ENCODE measurements around the gene HEPHL1. TPM values are rescaled to one million over a fixed set of nuclear protein-coding genes. Genes with fewer than 3 reads are reported as not detected.

HEPHL1 gene
- total RNA-seq, 3 donors from 2014 or later (not counting 1 experiment from before 2014, with no cell fraction given): not detected

DNA sequence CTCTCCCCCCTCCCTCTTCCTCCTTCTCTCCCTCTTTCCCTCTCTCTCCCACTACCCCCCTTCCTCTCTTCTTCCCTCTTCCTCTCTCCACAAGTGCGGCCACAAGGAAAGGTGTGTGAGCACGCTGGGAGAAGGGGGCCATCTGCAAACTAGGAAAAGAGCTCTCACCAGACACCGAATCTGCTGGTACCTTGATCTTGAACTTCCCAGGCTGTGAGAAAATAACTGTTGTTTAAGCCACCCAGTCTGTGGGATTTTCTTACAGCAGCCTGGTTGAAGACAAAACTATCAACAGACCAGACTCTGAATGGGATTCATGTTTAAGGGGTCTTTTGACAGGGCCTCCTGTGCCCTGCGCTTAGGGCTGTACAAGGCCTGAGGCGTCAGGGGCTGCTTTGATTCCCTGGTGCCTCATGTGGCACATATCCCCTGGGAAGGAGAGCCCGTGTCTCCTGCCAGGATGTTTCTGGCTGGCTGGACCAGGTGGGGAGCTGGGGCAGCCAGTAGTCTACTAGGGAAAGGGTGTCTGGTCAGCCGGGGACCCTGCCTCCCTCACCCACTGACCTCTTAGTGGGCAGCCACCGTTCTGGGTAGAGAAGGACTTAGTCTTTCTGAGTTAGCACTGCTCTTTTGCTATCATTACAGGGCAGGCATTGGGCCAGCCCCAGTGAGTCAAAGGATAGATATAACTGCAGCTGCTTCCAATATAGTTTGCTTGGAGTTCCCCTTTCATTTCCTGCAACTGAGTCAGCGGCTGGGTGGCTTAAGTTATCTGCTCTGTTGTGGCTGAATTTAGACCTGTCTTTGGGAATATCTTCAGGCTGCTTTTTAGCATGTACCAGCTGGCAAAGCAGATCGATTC lies 113.7 kb downstream of the HEPHL1 start:
- intact Hi-C loops (cut with micrococcal nuclease): no loop called here
- peaks cover 49 to 51% of the 10 kb centered on the region in 2 donors for H3K4me1 Mint-ChIP-seq
- WGBS (ENCODE audit: insufficient coverage): 76% methylated on average over 10 of the region's 10 CpGs
- H3K9me3 Mint-ChIP-seq: peaks cover 2% of the 10 kb centered on the region in 2 donors
- H3K27ac ChIP-seq (ENCODE audit: low read length): no peak overlapping the region
- peak in 1 of 2 donors; percentile 12 for DNase-seq
- peaks cover 4% of the 10 kb centered on the region for H3K9me3 ChIP-seq (ENCODE audit: control insufficient read depth, insufficient read depth, low read length)
- H3K36me3 ChIP-seq (ENCODE audit: control insufficient read depth, insufficient read depth, low read length): no peaks in the 10 kb centered on the region
- TF ChIP-seq CTCF (IDR thresholded peaks at IDR 0.05): no peak
- no peak overlapping the region for H3K27ac Mint-ChIP-seq
- H3K36me3 Mint-ChIP-seq: no peaks in the 10 kb centered on the region
- H3K27me3 Mint-ChIP-seq (ENCODE audit: low read depth in 2 of 2): no peaks in the 10 kb centered on the region
- no peak overlapping the region for H3K4me3 Mint-ChIP-seq
- H3K27me3 ChIP-seq (ENCODE audit: control insufficient read depth, insufficient read depth, low read length): no peaks in the 10 kb centered on the region
- H3K4me3 ChIP-seq (ENCODE audit: low read length): no peak overlapping the region
- H3K4me1 ChIP-seq (ENCODE audit: control insufficient read depth, insufficient read depth, low read length): peaks cover 38% of the 10 kb centered on the region
- peak in 1 of 3 donors; percentile 11 for ATAC-seq

DNA sequence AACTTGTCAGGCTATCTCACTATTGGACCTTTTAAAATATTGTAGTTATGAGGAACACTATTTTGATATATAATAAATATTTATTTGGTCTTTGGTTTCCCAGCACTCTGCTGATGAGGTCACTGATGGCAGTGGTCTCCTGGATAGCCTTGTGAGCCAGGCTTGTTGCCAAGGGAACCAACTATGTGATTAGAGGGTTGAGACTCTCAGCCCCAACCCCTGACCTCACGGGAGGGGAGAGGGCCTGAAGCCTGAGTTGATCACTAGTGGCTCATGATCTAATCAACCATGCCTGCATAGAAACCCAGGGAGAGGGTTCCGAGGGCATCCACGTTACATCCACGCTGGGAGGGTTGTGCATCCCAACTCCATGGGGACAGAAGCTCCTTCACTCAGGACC lies 118.3 kb downstream of the HEPHL1 start:
- Mint-ChIP-seq H3K4me1 (peaks cover 64 to 66% of the 10 kb centered on the region in 2 donors), H3K9me3 (peaks cover 2% of the 10 kb centered on the region in 2 donors), H3K4me3 (no peak overlapping the region), H3K36me3 (no peaks in the 10 kb centered on the region), H3K27me3 (ENCODE audit: low read depth in 2 of 2) (no peaks in the 10 kb centered on the region), H3K27ac (no peak overlapping the region)
- DNase-seq (no peak), ATAC-seq (no peak)
- Histone ChIP-seq H3K27me3 (ENCODE audit: control insufficient read depth, insufficient read depth, low read length) (no peaks in the 10 kb centered on the region), H3K4me1 (ENCODE audit: control insufficient read depth, insufficient read depth, low read length) (peaks cover 25% of the 10 kb centered on the region), H3K9me3 (ENCODE audit: control insufficient read depth, insufficient read depth, low read length) (peaks cover 4% of the 10 kb centered on the region), H3K36me3 (ENCODE audit: control insufficient read depth, insufficient read depth, low read length) (no peaks in the 10 kb centered on the region), H3K27ac (ENCODE audit: low read length) (no peak overlapping the region), H3K4me3 (ENCODE audit: low read length) (no peak overlapping the region)
- no peak for TF ChIP-seq CTCF (IDR thresholded peaks at IDR 0.05)
- intact Hi-C loops (cut with micrococcal nuclease): no loop called here
- 98% methylated on average over 4 of the region's 4 CpGs for WGBS (ENCODE audit: insufficient coverage)

DNA sequence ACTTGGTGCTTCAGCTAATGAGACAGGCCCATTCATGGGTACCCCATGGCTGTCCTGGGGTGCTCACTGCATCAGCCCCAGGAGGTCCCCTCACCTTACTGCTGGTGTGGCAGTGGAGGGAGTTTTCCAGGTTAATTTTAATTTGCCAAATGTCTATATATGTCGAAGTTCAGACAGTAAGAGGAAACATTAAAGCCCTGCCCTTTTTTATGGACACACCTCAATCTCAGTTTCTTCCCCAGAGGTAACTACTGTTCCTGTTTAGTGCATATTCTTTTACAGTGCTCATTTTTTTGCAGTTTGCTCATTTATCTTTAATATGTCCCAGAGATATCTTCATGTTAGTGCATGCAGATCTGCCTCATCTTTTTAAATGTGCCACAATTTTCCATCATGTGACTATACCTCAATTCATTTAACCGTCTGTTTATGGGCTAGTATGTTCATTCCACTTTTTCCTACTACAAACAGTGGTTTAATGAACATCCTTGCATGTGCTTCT lies 119.1 kb downstream of the HEPHL1 start:
- Histone ChIP-seq H3K36me3 (ENCODE audit: control insufficient read depth, insufficient read depth, low read length) (no peaks in the 10 kb centered on the region), H3K27me3 (ENCODE audit: control insufficient read depth, insufficient read depth, low read length) (no peaks in the 10 kb centered on the region), H3K9me3 (ENCODE audit: control insufficient read depth, insufficient read depth, low read length) (peaks cover 4% of the 10 kb centered on the region), H3K27ac (ENCODE audit: low read length) (no peak overlapping the region), H3K4me1 (ENCODE audit: control insufficient read depth, insufficient read depth, low read length) (peaks cover 21% of the 10 kb centered on the region), H3K4me3 (ENCODE audit: low read length) (no peak overlapping the region)
- no peak for TF ChIP-seq CTCF (IDR thresholded peaks at IDR 0.05)
- Mint-ChIP-seq H3K27me3 (ENCODE audit: low read depth in 2 of 2) (no peaks in the 10 kb centered on the region), H3K27ac (no peak overlapping the region), H3K4me3 (no peak overlapping the region), H3K4me1 (peaks cover 64 to 69% of the 10 kb centered on the region in 2 donors), H3K9me3 (peaks cover 2% of the 10 kb centered on the region in 2 donors), H3K36me3 (no peaks in the 10 kb centered on the region)
- ATAC-seq: no peak
- whole genome bisulfite sequencing (ENCODE audit: insufficient coverage): 87% methylated on average over 2 of the region's 2 CpGs
- intact Hi-C loops (cut with micrococcal nuclease): no loop called here
- DNase-seq: no peak
